Activated CD4-positive, CD25-positive, alpha-beta regulatory T cell treated with anti-CD3 and anti-CD28 coated beads, Interleukin-2, amount 50 U/mL, for 24 hours (primary cell): Measurements from ENCODE around the gene SNX4.
"Not testable (repeated sequence)": the region's sequence is repeated elsewhere in the genome, so short reads cannot be mapped to it uniquely, and the experiment has no call there.

Experiments
- ATAC-seq, 2 donors: fragments of 150-1000 bp; cut with Tn5 transposase; one replicate each; pipeline ENCODE4 v1.10.0; 2021; ENCODE audit warnings: mild to moderate bottlenecking in 1 of 2, moderate library complexity in 1 of 2

The SNX4 gene

GRCh38 chr3:125461896-125462295, 58.1 kb downstream of the SNX4 start:
- no peak for ATAC-seq

DNA sequence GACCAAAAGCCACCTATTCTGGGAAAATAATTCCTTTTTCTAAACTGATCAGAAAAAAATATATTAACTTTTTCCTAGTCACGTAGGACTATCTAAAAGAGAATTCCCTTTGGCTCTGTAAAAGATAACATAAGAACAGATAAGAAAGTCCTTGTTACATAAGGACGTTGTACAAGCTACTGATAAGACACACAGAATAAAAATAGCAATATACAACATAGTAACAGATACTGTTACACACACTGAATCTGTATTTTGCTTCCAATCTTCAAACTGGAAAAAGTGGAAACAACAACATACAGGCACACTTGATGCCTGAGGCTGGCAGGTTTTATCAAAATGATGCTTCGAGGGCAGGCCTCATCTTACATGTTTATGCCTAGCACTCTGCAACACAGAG, 59.8 kb downstream of the SNX4 start:
- no peak for ATAC-seq

DNA sequence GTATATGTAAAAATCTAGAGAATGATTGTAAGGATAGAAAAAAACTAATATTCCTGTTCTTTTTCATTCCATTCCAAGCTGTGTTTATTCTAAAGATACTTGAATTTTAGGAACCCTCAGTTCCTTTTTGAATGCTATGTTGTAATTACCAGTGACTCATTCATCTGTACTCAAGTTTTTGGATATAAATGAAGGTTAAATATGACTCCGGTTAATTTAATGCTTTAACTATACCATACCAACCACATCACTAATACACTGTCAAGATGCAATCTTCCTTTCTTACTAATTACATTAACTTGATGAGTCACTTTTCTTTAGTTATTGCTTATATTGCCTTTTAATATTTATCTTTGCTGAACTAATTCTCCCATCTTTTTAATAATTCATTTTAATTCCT, 76.1 kb downstream of the SNX4 start:
- peak in 1 of 2 donors; percentile 79 for ATAC-seq

- no peak for ATAC-seq
These were observed 77.5 kb downstream of the SNX4 start for GRCh38 chr3:125442506-125442905.

DNA sequence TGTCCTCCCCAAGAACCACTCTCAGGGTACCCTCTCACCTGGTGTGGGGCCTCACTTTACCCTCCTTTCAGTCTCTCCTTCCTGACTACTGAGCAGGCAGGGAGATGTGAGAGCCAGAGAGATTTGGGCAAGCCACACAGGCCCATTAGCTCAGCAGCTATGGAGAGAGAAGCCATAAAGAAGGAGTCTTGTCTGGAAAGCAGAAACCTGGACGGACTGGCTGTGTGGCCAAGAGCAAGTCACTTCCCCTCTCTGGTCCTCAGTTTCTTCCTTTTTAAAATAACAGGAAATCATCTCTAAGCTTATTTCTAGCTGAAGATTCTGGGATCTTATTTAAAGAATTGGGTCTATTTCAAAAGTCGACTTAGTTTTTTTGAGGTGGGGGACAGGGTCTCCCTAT, 79.0 kb downstream of the SNX4 start:
- no peak for ATAC-seq

GRCh38 chr3:125440559-125440955, 79.4 kb downstream of the SNX4 start:
- no peak for ATAC-seq

DNA sequence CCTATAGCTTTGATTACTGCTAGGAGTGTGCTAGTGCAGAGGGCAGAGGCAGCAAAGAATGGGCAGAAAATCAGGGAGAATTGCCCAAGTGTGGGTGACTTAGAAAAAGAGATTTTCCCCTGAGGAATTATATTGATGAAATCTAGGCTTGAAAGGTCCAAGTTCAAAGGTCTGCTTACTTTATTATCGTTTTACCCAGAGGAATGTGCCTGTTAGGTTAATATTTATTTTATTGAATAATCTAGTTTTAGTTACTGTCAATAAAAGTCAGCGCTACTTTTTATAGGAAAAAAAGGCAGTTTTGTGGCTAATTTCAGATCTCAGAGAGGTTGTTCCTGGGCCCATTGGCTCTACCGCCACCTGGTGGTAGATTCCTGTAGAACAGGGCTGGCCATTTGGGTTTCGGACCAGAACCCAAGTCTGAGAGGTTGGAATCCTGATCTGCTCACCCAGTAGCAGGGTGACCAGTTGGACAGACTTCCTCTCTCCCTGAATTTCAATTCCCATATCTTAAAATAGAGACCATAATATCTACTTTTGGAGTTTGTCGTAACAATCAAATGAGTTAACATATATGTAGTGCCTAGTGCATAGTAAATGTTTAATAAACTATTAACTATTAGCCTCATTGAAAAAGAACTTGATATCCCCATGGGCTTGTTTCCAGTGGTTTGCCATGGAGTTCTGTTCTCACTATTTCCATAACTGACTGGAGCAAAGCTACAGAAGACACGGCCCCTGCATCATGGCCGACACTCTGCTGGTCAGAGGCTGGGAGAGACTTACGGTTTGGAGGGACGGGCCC, 82.2 kb downstream of the SNX4 start:
- ATAC-seq: peak in 1 of 2 donors; percentile 47

DNA sequence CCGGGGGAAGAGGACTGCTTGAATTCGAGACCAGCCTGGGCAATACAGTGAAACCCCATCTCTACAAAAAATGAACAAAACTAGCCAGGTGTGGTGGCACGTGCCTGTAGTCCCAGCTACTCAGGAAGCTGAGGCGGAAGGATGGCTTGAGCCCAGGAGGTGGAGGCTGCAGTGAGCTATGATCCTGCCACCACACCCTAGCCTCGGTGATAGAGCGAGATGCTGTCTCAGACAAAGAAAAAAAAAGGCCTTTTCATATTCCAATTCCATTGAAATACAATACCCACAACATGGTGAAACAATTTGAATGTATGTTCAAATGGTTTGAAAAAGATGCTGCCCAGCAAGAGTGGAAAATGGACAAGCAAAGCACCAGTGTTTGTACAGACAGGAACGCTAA, 83.1 kb downstream of the SNX4 start:
- ATAC-seq: no peak

GRCh38 chr3:125435231-125435630, 84.8 kb downstream of the SNX4 start:
- no peak for ATAC-seq

GRCh38 chr3:125434582-125435011, 85.4 kb downstream of the SNX4 start:
- peak; percentile 73 to 84 for ATAC-seq

GRCh38 chr3:125433611-125434041, 86.4 kb downstream of the SNX4 start:
- ATAC-seq: no peak

- no peak for ATAC-seq
These were observed 86.9 kb downstream of the SNX4 start for GRCh38 chr3:125433091-125433534.

DNA sequence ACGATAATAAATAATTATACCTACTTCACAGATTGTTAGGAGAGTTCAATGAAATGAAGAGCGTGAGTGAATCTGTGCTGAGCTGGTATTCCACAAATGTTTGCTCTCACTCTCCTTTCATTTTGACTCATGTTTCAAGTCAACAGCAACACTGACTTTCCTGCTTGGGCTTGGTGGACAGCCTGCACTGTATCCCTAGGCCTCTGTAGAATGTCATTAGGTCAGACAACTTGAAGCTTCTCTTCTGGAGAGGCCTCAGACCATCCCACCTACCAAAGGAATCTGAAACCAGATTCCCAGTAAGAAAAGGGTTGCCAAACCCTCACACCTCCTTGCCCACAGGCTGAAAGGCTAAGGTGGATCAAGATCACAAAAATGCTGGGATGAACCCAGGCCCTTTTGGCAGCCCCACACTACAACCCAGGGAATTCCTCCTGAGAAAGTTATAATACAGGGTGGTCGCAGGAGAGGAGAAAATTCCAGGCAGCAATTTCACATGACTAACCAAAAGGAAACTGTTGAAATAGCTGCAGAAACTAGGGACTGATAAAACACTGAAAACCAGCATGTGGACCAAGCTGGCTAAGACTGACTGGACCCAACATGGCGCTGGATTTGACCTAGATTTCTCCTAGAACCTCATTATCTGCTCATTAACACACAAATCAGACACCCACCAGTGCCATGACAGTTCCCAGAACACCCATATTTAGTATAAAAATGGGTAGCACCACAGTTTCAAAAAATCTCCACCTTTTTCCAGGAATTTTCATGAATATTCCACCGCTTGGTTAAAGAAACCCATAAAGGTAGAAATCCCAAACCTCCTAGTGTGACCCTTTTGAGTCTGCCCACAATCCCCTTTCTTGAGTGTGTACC, 87.9 kb downstream of the SNX4 start:
- no peak for ATAC-seq

DNA sequence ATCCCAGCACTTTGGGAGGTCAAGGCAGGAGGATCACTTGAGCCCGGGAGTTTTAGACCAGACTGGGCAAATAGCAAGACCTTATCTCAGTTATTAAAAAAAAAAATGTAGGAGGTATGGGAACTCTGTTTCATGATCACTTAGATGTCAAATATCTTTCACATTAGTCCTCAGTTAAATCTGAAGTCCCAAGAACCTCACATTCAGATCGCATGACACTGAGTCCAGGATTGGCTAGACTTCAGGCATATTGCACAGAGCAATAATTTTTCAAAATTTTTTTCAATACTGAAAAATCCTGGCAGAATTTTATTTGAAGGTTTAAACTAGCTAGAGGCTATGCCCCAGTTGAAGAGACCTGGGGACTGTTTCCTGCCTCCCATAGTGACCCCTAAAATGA, 88.6 kb downstream of the SNX4 start:
- ATAC-seq: no peak

GRCh38 chr3:125428216-125428830, 91.7 kb downstream of the SNX4 start:
- no peak for ATAC-seq

GRCh38 chr3:125418306-125418705, 101.7 kb downstream of the SNX4 start:
- no peak for ATAC-seq

- ATAC-seq: no peak
These were observed 103.8 kb downstream of the SNX4 start for GRCh38 chr3:125416235-125416634.

- no peak for ATAC-seq
These were observed 105.3 kb downstream of the SNX4 start for GRCh38 chr3:125414669-125415068.

GRCh38 chr3:125410922-125411321, 109.1 kb downstream of the SNX4 start:
- no peak for ATAC-seq

DNA sequence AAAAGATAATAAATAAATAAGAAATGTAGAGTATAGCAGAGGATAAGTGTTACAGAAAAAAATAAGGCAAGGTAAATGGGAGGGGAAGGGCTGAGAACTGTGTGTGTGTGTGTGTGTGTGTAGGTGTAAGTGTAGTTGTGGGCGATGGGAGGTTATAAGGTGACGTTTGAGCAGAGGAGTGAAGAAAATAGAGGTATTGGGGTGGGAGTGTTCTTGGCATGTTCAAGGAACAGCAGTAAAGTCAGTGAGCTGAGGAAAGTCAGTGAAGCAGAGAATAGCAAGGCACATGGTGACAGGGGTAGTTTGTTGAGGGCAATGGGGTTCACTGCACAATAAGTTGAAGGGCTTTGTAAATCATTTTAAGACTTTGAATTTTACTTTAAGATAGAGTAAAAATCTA, 113.9 kb downstream of the SNX4 start:
- no peak for ATAC-seq

- ATAC-seq: not testable (repeated sequence)
These were observed 114.5 kb downstream of the SNX4 start for GRCh38 chr3:125405515-125405914.

- no peak for ATAC-seq
These were observed 116.2 kb downstream of the SNX4 start for GRCh38 chr3:125403789-125404188.

GRCh38 chr3:125402639-125403038, 117.4 kb downstream of the SNX4 start:
- ATAC-seq: no peak
